ENCODE data around the gene PIP5K1A. TPM values are rescaled to one million over a fixed set of nuclear protein-coding genes. Genes with fewer than 3 reads are reported as not detected.

The PIP5K1A gene
- total and polyA plus RNA-seq, 7 donors = 10.8 to 46.8 (median 31.7) TPM

GRCh38 chr1:151243683-151244216, 45.4 kb downstream of the PIP5K1A start:
- H3K36me3 ChIP-seq (ENCODE audit: insufficient read depth in 1 of 2, low read depth in 1 of 2) = peaks cover 12 to 100% of the 10 kb centered on the region in 2 donors
- intact Hi-C loops (cut with DNase I) = loop anchor here (10.0 kb wide), 1 partner anchor 149 kb away; no protein-coding TSS in a partner anchor
- H3K4me3 ChIP-seq = no peak overlapping the region
- ATAC-seq = no peak
- H3K27ac ChIP-seq = no peak overlapping the region
- no peak for DNase-seq
- no peak for TF ChIP-seq CTCF (IDR thresholded peaks at IDR 0.05)
- peaks cover 3% of the 10 kb centered on the region for H3K4me1 ChIP-seq
- H3K9me3 ChIP-seq = no peaks in the 10 kb centered on the region
- H3K27me3 ChIP-seq (ENCODE audit: insufficient read depth in 3 of 3, low read length in 2 of 3) = no peaks in the 10 kb centered on the region
- 71 to 84% (median 81%) methylated on average over 5 of the region's 5 CpGs for WGBS, 3 donors

- Histone ChIP-seq H3K27ac (no peak overlapping the region), H3K4me3 (no peak overlapping the region), H3K9me3 (no peaks in the 10 kb centered on the region), H3K4me1 (no peaks in the 10 kb centered on the region), H3K27me3 (ENCODE audit: insufficient read depth in 3 of 3, low read length in 2 of 3) (no peaks in the 10 kb centered on the region), H3K36me3 (ENCODE audit: insufficient read depth in 1 of 2, low read depth in 1 of 2) (peaks cover 6 to 82% of the 10 kb centered on the region in 2 donors)
- no peak for TF ChIP-seq CTCF (IDR thresholded peaks at IDR 0.05)
- WGBS, 3 donors = 85 to 95% (median 85%) methylated on average over 2 of the region's 2 CpGs
- intact Hi-C loops (cut with DNase I) = loop anchor here (10.0 kb wide), 1 partner anchor 152 kb away; no protein-coding TSS in a partner anchor
- ATAC-seq (no peak), DNase-seq (no peak)
These were observed 48.4 kb downstream of the PIP5K1A start for GRCh38 chr1:151246786-151247185.

GRCh38 chr1:151251656-151252470, 53.5 kb downstream of the PIP5K1A start:
- Histone ChIP-seq H3K27ac (peak overlapping the region; percentile 20), H3K9me3 (no peaks in the 10 kb centered on the region), H3K36me3 (ENCODE audit: insufficient read depth in 1 of 2, low read depth in 1 of 2) (peaks cover 6 to 32% of the 10 kb centered on the region in 2 donors), H3K27me3 (ENCODE audit: insufficient read depth in 3 of 3, low read length in 2 of 3) (no peaks in the 10 kb centered on the region), H3K4me1 (peaks cover 13% of the 10 kb centered on the region), H3K4me3 (no peak overlapping the region)
- intact Hi-C loops (cut with DNase I) = loop anchor here (1.0 to 2.0 kb wide), 2 partner anchors 53 to 55 kb away; partner anchors contain the start of gene PIP5K1A (in 1 of the 2)
- ATAC-seq (peak; percentile 46 to 60 (median 50)), DNase-seq (peak; percentile 29 to 63)
- peak; percentile 81 for TF ChIP-seq CTCF (IDR thresholded peaks at IDR 0.05)
- 62 to 69% (median 62%) methylated on average over 16 of the region's 16 CpGs for WGBS, 3 donors

- DNase-seq (peak; percentile 93 to 97), ATAC-seq (peak; percentile 96 to 99 (median 98))
- intact Hi-C loops (cut with DNase I) = no loop called here
- 7 to 8% (median 8%) methylated on average over 54 to 56 of the region's 56 CpGs for WGBS, 3 donors
- peak within 1 kb of the TSS; percentile 98 for H3K27ac ChIP-seq
- TF ChIP-seq CTCF (IDR thresholded peaks at IDR 0.05) = no peak
- H3K4me3 ChIP-seq = peak within 1 kb of the TSS; percentile 100
- H3K4me1 ChIP-seq = peaks cover 35% of the 10 kb centered on the region
- no peaks in the 10 kb centered on the region for H3K9me3 ChIP-seq
- no peaks in the 10 kb centered on the region for H3K27me3 ChIP-seq (ENCODE audit: insufficient read depth in 3 of 3, low read length in 2 of 3)
- H3K36me3 ChIP-seq (ENCODE audit: insufficient read depth in 1 of 2, low read depth in 1 of 2) = peaks cover 0 to 5% of the 10 kb centered on the region in 2 donors
These were observed 56.2 kb downstream of the PIP5K1A start, which contains the start of gene PSMD4 for GRCh38 chr1:151254217-151255213. PSMD4 (plus strand) TSS chr1:151254734; CDS start chr1:151254783, 49 bp downstream.
